KMS-11 (cell line): ENCODE measurements around the gene APBA2.

ENCODE experiments used
- H2AFZ ChIP-seq: fragments of 200-600 bp; sonication (generic); 2 replicates; pipeline ENCODE4 v1.6.1; 2016; ENCODE audit warnings: antibody characterized with exemption, mixed run types, low read depth
- H3K27ac ChIP-seq: fragments of 200-600 bp; sonication (generic); 2 replicates; pipeline ENCODE4 v1.6.1; 2016; ENCODE audit warnings: mild to moderate bottlenecking, mixed run types
- H3K27me3 ChIP-seq: fragments of 200-600 bp; sonication (generic); 2 replicates; pipeline ENCODE4 v1.6.1; 2017; ENCODE audit warnings: mild to moderate bottlenecking, low read depth, mixed run types, moderate library complexity; ENCODE audit not compliant: insufficient read depth
- H3K36me3 ChIP-seq: fragments of 200-600 bp; sonication (generic); 2 replicates; pipeline ENCODE4 v1.6.1; 2017; ENCODE audit warnings: mild to moderate bottlenecking, mixed run types; ENCODE audit not compliant: insufficient read depth
- H3K4me1 ChIP-seq: fragments of 200-600 bp; sonication (generic); 2 replicates; pipeline ENCODE4 v1.6.1; 2016; ENCODE audit warnings: mild to moderate bottlenecking, low read depth, mixed run types; ENCODE audit not compliant: poor library complexity, severe bottlenecking
- H3K4me2 ChIP-seq: fragments of 200-600 bp; sonication (generic); 2 replicates; pipeline ENCODE4 v1.7.0; 2016; ENCODE audit warnings: mild to moderate bottlenecking, mixed run types
- H3K4me3 ChIP-seq: fragments of 200-600 bp; sonication (generic); IDR thresholded peaks from 2 replicates; pipeline ENCODE4 v1.6.1; 2017; ENCODE audit warnings: low read depth, low read length, mixed read lengths; ENCODE audit not compliant: insufficient read depth
- H3K79me2 ChIP-seq: fragments of 200-600 bp; sonication (generic); 2 replicates; pipeline ENCODE4 v1.6.1; 2016; ENCODE audit warnings: low read depth, mixed run types; ENCODE audit not compliant: insufficient read depth
- H3K9ac ChIP-seq: fragments of 200-600 bp; sonication (generic); 2 replicates; pipeline ENCODE4 v1.6.1; 2016; ENCODE audit warnings: mild to moderate bottlenecking, mixed run types
- H4K20me1 ChIP-seq: fragments of 200-600 bp; sonication (generic); 2 replicates; pipeline ENCODE4 v1.6.1; 2016; ENCODE audit warnings: mild to moderate bottlenecking, mixed run types; ENCODE audit not compliant: insufficient read depth
- CTCF ChIP-seq: fragments of 200-600 bp; sonication (generic); conservative IDR thresholded peaks from 2 replicates; pipeline ENCODE4 v1.6.1; 2017; ENCODE audit warnings: low read depth, mild to moderate bottlenecking, antibody characterized with exemption, low read length, moderate library complexity, mixed read lengths

APBA2 gene

GRCh38 chr15:28913171-28913765 is 27.5 kb downstream of the APBA2 start:
- Histone ChIP-seq H3K4me2 (no peak overlapping the region), H3K4me3 (no peak overlapping the region), H3K4me1 (no peaks in the 10 kb centered on the region), H3K9ac (no peak overlapping the region), H3K36me3 (no peaks in the 10 kb centered on the region), H4K20me1 (no peaks in the 10 kb centered on the region), H3K27me3 (no peaks in the 10 kb centered on the region), H2AFZ (no peak overlapping the region), H3K27ac (no peak overlapping the region), H3K79me2 (no peaks in the 10 kb centered on the region)
- TF ChIP-seq CTCF = no peak

- H3K27ac ChIP-seq = no peak overlapping the region
- no peaks in the 10 kb centered on the region for H3K36me3 ChIP-seq
- H3K79me2 ChIP-seq = no peaks in the 10 kb centered on the region
- no peak for TF ChIP-seq CTCF
- H3K4me2 ChIP-seq = no peak overlapping the region
- H3K4me1 ChIP-seq = peaks cover 4% of the 10 kb centered on the region
- no peak overlapping the region for H2AFZ ChIP-seq
- H3K27me3 ChIP-seq = no peaks in the 10 kb centered on the region
- no peak overlapping the region for H3K4me3 ChIP-seq
- H3K9ac ChIP-seq = no peak overlapping the region
- no peaks in the 10 kb centered on the region for H4K20me1 ChIP-seq
Observed at GRCh38 chr15:28914046-28914445, 28.3 kb downstream of the APBA2 start.

- Histone ChIP-seq H3K9ac (no peak overlapping the region), H2AFZ (no peak overlapping the region), H3K4me1 (peaks cover 9% of the 10 kb centered on the region), H3K4me3 (no peak overlapping the region), H3K27me3 (no peaks in the 10 kb centered on the region), H3K79me2 (no peaks in the 10 kb centered on the region), H3K36me3 (no peaks in the 10 kb centered on the region), H4K20me1 (no peaks in the 10 kb centered on the region), H3K4me2 (no peak overlapping the region), H3K27ac (no peak overlapping the region)
- no peak for TF ChIP-seq CTCF
Observed at GRCh38 chr15:28914483-28915023, 28.8 kb downstream of the APBA2 start.

- Histone ChIP-seq H3K9ac (no peak overlapping the region), H3K4me1 (peaks cover 16% of the 10 kb centered on the region), H3K4me3 (no peak overlapping the region), H2AFZ (no peak overlapping the region), H3K4me2 (no peak overlapping the region), H3K27ac (no peak overlapping the region), H3K79me2 (no peaks in the 10 kb centered on the region), H4K20me1 (no peaks in the 10 kb centered on the region), H3K36me3 (no peaks in the 10 kb centered on the region), H3K27me3 (no peaks in the 10 kb centered on the region)
- TF ChIP-seq CTCF = no peak
Observed at GRCh38 chr15:28915041-28915810, 29.5 kb downstream of the APBA2 start.
